ENCODE data around the gene SLITRK5.

SLITRK5 gene

GRCh38 chr13:87671031-87671752, at the start of gene SLITRK5:
Gene SLITRK5 (plus strand): TSS chr13:87671371. CDS start chr13:87675389, 4,018 bp downstream.
- Histone ChIP-seq H3K27ac (ENCODE audit: low read length) (no peak within 1 kb of the TSS), H3K9me3 (ENCODE audit: control insufficient read depth, low read depth, low read length) (no peaks in the 10 kb centered on the region), H3K4me3 (ENCODE audit: low read length) (peak within 1 kb of the TSS; percentile 79), H3K9ac (ENCODE audit: low read length) (peak within 1 kb of the TSS; percentile 36), H3K27me3 (ENCODE audit: control insufficient read depth, insufficient read depth, low read length) (peaks cover 39% of the 10 kb centered on the region), H3K4me1 (ENCODE audit: control insufficient read depth, low read depth, low read length) (peaks cover 29% of the 10 kb centered on the region), H3K36me3 (ENCODE audit: control insufficient read depth, low read depth, low read length) (no peaks in the 10 kb centered on the region)

- H3K4me1 ChIP-seq (ENCODE audit: control insufficient read depth, low read depth, low read length): no peaks in the 10 kb centered on the region
- no peak overlapping the region for H3K27ac ChIP-seq (ENCODE audit: low read length)
- no peaks in the 10 kb centered on the region for H3K9me3 ChIP-seq (ENCODE audit: control insufficient read depth, low read depth, low read length)
- H3K27me3 ChIP-seq (ENCODE audit: control insufficient read depth, insufficient read depth, low read length): no peaks in the 10 kb centered on the region
- H3K9ac ChIP-seq (ENCODE audit: low read length): no peak overlapping the region
- H3K4me3 ChIP-seq (ENCODE audit: low read length): no peak overlapping the region
- no peaks in the 10 kb centered on the region for H3K36me3 ChIP-seq (ENCODE audit: control insufficient read depth, low read depth, low read length)
Observed at GRCh38 chr13:87622971-87623370, 48.2 kb upstream of the SLITRK5 start.

- no peaks in the 10 kb centered on the region for H3K36me3 ChIP-seq (ENCODE audit: control insufficient read depth, low read depth, low read length)
- H3K4me1 ChIP-seq (ENCODE audit: control insufficient read depth, low read depth, low read length): peaks cover 6% of the 10 kb centered on the region
- no peak overlapping the region for H3K4me3 ChIP-seq (ENCODE audit: low read length)
- H3K9me3 ChIP-seq (ENCODE audit: control insufficient read depth, low read depth, low read length): no peaks in the 10 kb centered on the region
- no peaks in the 10 kb centered on the region for H3K27me3 ChIP-seq (ENCODE audit: control insufficient read depth, insufficient read depth, low read length)
- no peak overlapping the region for H3K9ac ChIP-seq (ENCODE audit: low read length)
- H3K27ac ChIP-seq (ENCODE audit: low read length): no peak overlapping the region
Observed at GRCh38 chr13:87656306-87656705, 14.9 kb upstream of the SLITRK5 start.

- Histone ChIP-seq H3K27me3 (ENCODE audit: control insufficient read depth, insufficient read depth, low read length) (no peaks in the 10 kb centered on the region), H3K9me3 (ENCODE audit: control insufficient read depth, low read depth, low read length) (no peaks in the 10 kb centered on the region)
Observed at GRCh38 chr13:87661471-87661870, 9.7 kb upstream of the SLITRK5 start.

GRCh38 chr13:87666831-87667230, 4.3 kb upstream of the SLITRK5 start:
- peaks cover 10% of the 10 kb centered on the region for H3K4me1 ChIP-seq (ENCODE audit: control insufficient read depth, low read depth, low read length)
- H3K36me3 ChIP-seq (ENCODE audit: control insufficient read depth, low read depth, low read length): no peaks in the 10 kb centered on the region
- peaks cover 6% of the 10 kb centered on the region for H3K27me3 ChIP-seq (ENCODE audit: control insufficient read depth, insufficient read depth, low read length)
- H3K9ac ChIP-seq (ENCODE audit: low read length): no peak overlapping the region
- H3K9me3 ChIP-seq (ENCODE audit: control insufficient read depth, low read depth, low read length): no peaks in the 10 kb centered on the region
- no peak overlapping the region for H3K4me3 ChIP-seq (ENCODE audit: low read length)
- H3K27ac ChIP-seq (ENCODE audit: low read length): no peak overlapping the region

More at GRCh38 chr13:87661471-87661870, 9.7 kb upstream of the SLITRK5 start:
- Histone ChIP-seq H3K4me1 (ENCODE audit: control insufficient read depth, low read depth, low read length) (peaks cover 12% of the 10 kb centered on the region), H3K9ac (ENCODE audit: low read length) (no peak overlapping the region), H3K27ac (ENCODE audit: low read length) (no peak overlapping the region), H3K36me3 (ENCODE audit: control insufficient read depth, low read depth, low read length) (no peaks in the 10 kb centered on the region), H3K4me3 (ENCODE audit: low read length) (no peak overlapping the region)

- Histone ChIP-seq H3K4me3 (ENCODE audit: low read length) (no peak overlapping the region), H3K9ac (ENCODE audit: low read length) (no peak overlapping the region), H3K9me3 (ENCODE audit: control insufficient read depth, low read depth, low read length) (no peaks in the 10 kb centered on the region), H3K27ac (ENCODE audit: low read length) (no peak overlapping the region), H3K27me3 (ENCODE audit: control insufficient read depth, insufficient read depth, low read length) (peaks cover 6% of the 10 kb centered on the region), H3K4me1 (ENCODE audit: control insufficient read depth, low read depth, low read length) (peaks cover 10% of the 10 kb centered on the region), H3K36me3 (ENCODE audit: control insufficient read depth, low read depth, low read length) (no peaks in the 10 kb centered on the region)
Observed at GRCh38 chr13:87667686-87668085, 3.5 kb upstream of the SLITRK5 start.

- Histone ChIP-seq H3K4me1 (ENCODE audit: control insufficient read depth, low read depth, low read length) (peaks cover 17% of the 10 kb centered on the region), H3K27me3 (ENCODE audit: control insufficient read depth, insufficient read depth, low read length) (peaks cover 22% of the 10 kb centered on the region)
Observed at GRCh38 chr13:87669379-87669978, 1.7 kb upstream of the SLITRK5 start.

GRCh38 chr13:87671753-87672605, 808 bp downstream of the SLITRK5 start:
- Histone ChIP-seq H3K27me3 (ENCODE audit: control insufficient read depth, insufficient read depth, low read length) (peaks cover 47% of the 10 kb centered on the region), H3K4me1 (ENCODE audit: control insufficient read depth, low read depth, low read length) (peaks cover 23% of the 10 kb centered on the region), H3K27ac (ENCODE audit: low read length) (no peak overlapping the region), H3K9me3 (ENCODE audit: control insufficient read depth, low read depth, low read length) (no peaks in the 10 kb centered on the region), H3K4me3 (ENCODE audit: low read length) (peak overlapping the region; percentile 79), H3K36me3 (ENCODE audit: control insufficient read depth, low read depth, low read length) (no peaks in the 10 kb centered on the region), H3K9ac (ENCODE audit: low read length) (peak overlapping the region; percentile 36)

More at GRCh38 chr13:87669379-87669978, 1.7 kb upstream of the SLITRK5 start:
- Histone ChIP-seq H3K9ac (ENCODE audit: low read length) (no peak overlapping the region), H3K4me3 (ENCODE audit: low read length) (no peak overlapping the region), H3K27ac (ENCODE audit: low read length) (no peak overlapping the region), H3K36me3 (ENCODE audit: control insufficient read depth, low read depth, low read length) (no peaks in the 10 kb centered on the region), H3K9me3 (ENCODE audit: control insufficient read depth, low read depth, low read length) (no peaks in the 10 kb centered on the region)

- H3K4me3 ChIP-seq (ENCODE audit: low read length): peak overlapping the region; percentile 79
- H3K36me3 ChIP-seq (ENCODE audit: control insufficient read depth, low read depth, low read length): no peaks in the 10 kb centered on the region
- H3K9ac ChIP-seq (ENCODE audit: low read length): no peak overlapping the region
- no peak overlapping the region for H3K27ac ChIP-seq (ENCODE audit: low read length)
- peaks cover 23% of the 10 kb centered on the region for H3K4me1 ChIP-seq (ENCODE audit: control insufficient read depth, low read depth, low read length)
- peaks cover 70% of the 10 kb centered on the region for H3K27me3 ChIP-seq (ENCODE audit: control insufficient read depth, insufficient read depth, low read length)
- no peaks in the 10 kb centered on the region for H3K9me3 ChIP-seq (ENCODE audit: control insufficient read depth, low read depth, low read length)
Observed at GRCh38 chr13:87674247-87674738, 3.1 kb downstream of the SLITRK5 start.

GRCh38 chr13:87675851-87676250, 4.7 kb downstream of the SLITRK5 start:
- no peak overlapping the region for H3K4me3 ChIP-seq (ENCODE audit: low read length)
- H3K36me3 ChIP-seq (ENCODE audit: control insufficient read depth, low read depth, low read length): no peaks in the 10 kb centered on the region
- H3K27ac ChIP-seq (ENCODE audit: low read length): no peak overlapping the region
- peaks cover 23% of the 10 kb centered on the region for H3K4me1 ChIP-seq (ENCODE audit: control insufficient read depth, low read depth, low read length)
- no peaks in the 10 kb centered on the region for H3K9me3 ChIP-seq (ENCODE audit: control insufficient read depth, low read depth, low read length)
- H3K9ac ChIP-seq (ENCODE audit: low read length): no peak overlapping the region
- peaks cover 66% of the 10 kb centered on the region for H3K27me3 ChIP-seq (ENCODE audit: control insufficient read depth, insufficient read depth, low read length)

Measured in iPS-18a (cell line).